GM12878 (cell line): ENCODE results near the gene ATP2A3. TPM values are rescaled to one million over a fixed set of nuclear protein-coding genes. Genes with fewer than 3 reads are reported as not detected.

Source experiments
- ATAC-seq: fragments of 200-7000 bp; cut with Tn5 transposase; 3 replicates; pipeline ENCODE4 v1.9.1; 2020; ENCODE audit warnings: mild to moderate bottlenecking, moderate library complexity
- BruUV-seq: library from RNA; stranded (reverse); fragments of 400-500 nt; replicated peaks from 2 replicates; lab custom pipeline; 2021; lab: Mats Ljungman, UMichigan
- CTCF ChIA-PET: fragments of 300-600 bp; sonication (Branson Sonifier 250); formaldehyde crosslinking; extraction: SDS; loops from one replicate; lab custom pipeline; 2021; ENCODE audit warnings: inconsistent platforms; lab: Yijun Ruan, JAX
- POLR2A ChIA-PET: fragments of 350-600 bp; formaldehyde crosslinking; extraction: SDS; loops from one replicate; lab custom pipeline; 2021; ENCODE audit warnings: inconsistent platforms; lab: Charles Lee
- RAD21 ChIA-PET: fragments of 300-600 bp; sonication (Branson Sonifier 250); formaldehyde crosslinking; loops from one replicate; lab custom pipeline; 2023; ENCODE audit warnings: antibody characterized with exemption; ENCODE audit not compliant: unreplicated experiment; lab: Charles Lee
- SMC1A ChIA-PET: fragments of 300-600 bp; sonication (Branson Sonifier 250); formaldehyde crosslinking; loops from one replicate; lab custom pipeline; 2023; ENCODE audit not compliant: unreplicated experiment, uncharacterized antibody; lab: Charles Lee
- DNase-seq: peaks from one replicate; pipeline ENCODE4 v3.0.0-alpha.2; 2011; ENCODE audit warnings: low read depth, low spot score
- FAIRE-seq: peaks from 3 replicates; lab custom pipeline; 2011; peaks lifted over from hg19 to GRCh38; lab: Jason Lieb, UNC
- H2AFZ ChIP-seq: 2 replicates; pipeline ENCODE4 v1.6.0; 2011; ENCODE audit warnings: low read depth, low read length, control low read depth; ENCODE audit not compliant: control insufficient read depth
- H3K27ac ChIP-seq: 2 replicates; pipeline ENCODE4 v1.5.1; 2011; ENCODE audit warnings: control low read depth; ENCODE audit not compliant: control insufficient read depth, insufficient read depth
- H3K27me3 ChIP-seq, 2 experiments: replicated peaks in 1 of 2; 2 replicates each; pipeline versions ENCODE4 v1.6.0 to v1.6.1; 2011; ENCODE audit warnings: low read length in 1 of 2; ENCODE audit not compliant: control insufficient read depth in 2 of 2, insufficient read depth in 2 of 2
- H3K36me3 ChIP-seq, 2 experiments: 2 replicates each; pipeline ENCODE4 v1.5.1; 2011; ENCODE audit warnings: low read length in 1 of 2; ENCODE audit not compliant: control insufficient read depth in 2 of 2, insufficient read depth in 2 of 2
- H3K4me1 ChIP-seq: 2 replicates; pipeline ENCODE4 v1.6.1; 2011; ENCODE audit warnings: mild to moderate bottlenecking, low read length, moderate library complexity, mixed read lengths; ENCODE audit not compliant: control insufficient read depth, insufficient read depth
- H3K4me2 ChIP-seq: 2 replicates; pipeline ENCODE4 v1.6.0; 2011; ENCODE audit warnings: control low read depth; ENCODE audit not compliant: control insufficient read depth, insufficient read depth
- H3K4me3 ChIP-seq: fragments of 200-600 bp; sonication (generic); 2 replicates; pipeline ENCODE4 v1.5.1; 2016
- H3K79me2 ChIP-seq: 2 replicates; pipeline ENCODE4 v1.6.0; 2011; ENCODE audit warnings: low read length; ENCODE audit not compliant: control insufficient read depth, insufficient read depth
- H3K9ac ChIP-seq: 2 replicates; pipeline ENCODE4 v1.8.0; 2011; ENCODE audit warnings: low read length, control low read depth, mixed read lengths; ENCODE audit not compliant: control insufficient read depth, insufficient read depth
- H3K9me3 ChIP-seq: replicated peaks from 3 replicates; pipeline ENCODE4 v1.5.1; 2011; ENCODE audit warnings: mild to moderate bottlenecking, low read length; ENCODE audit not compliant: control insufficient read depth, insufficient read depth
- H4K20me1 ChIP-seq: 2 replicates; pipeline ENCODE4 v1.6.0; 2011; ENCODE audit not compliant: control insufficient read depth, insufficient read depth
- ASH2L ChIP-seq: fragments of 300-600, 200-600 bp; sonication (generic); IDR thresholded peaks from 2 replicates; pipeline ENCODE4 v1.6.1; 2017; ENCODE audit warnings: low read depth, mild to moderate bottlenecking, borderline replicate concordance
- CBX3 ChIP-seq: fragments of 200-600 bp; sonication (generic); IDR thresholded peaks from 2 replicates; pipeline ENCODE4 v1.6.1; 2016; ENCODE audit warnings: low read depth, borderline replicate concordance
- CHD1 ChIP-seq: IDR thresholded peaks from 2 replicates; pipeline ENCODE4 v1.6.1; 2012; ENCODE audit warnings: low read depth, low read length, improper control_type of control experiment
- DPF2 ChIP-seq: fragments of 450-650 bp; IDR thresholded peaks from 2 replicates; pipeline ENCODE4 v1.6.1; 2017; ENCODE audit warnings: mild to moderate bottlenecking
- HDGF ChIP-seq: fragments of 450-650 bp; IDR thresholded peaks from 2 replicates; pipeline ENCODE4 v1.6.1; 2016; ENCODE audit warnings: antibody characterized with exemption
- IRF4 ChIP-seq: IDR thresholded peaks from 2 replicates; pipeline ENCODE4 v1.6.1; 2011; ENCODE audit warnings: low read depth, low read length
- JUND ChIP-seq: IDR thresholded peaks from 2 replicates; pipeline ENCODE4 v1.6.1; 2012; ENCODE audit warnings: low read depth, mild to moderate bottlenecking, low read length, improper control_type of control experiment, moderate library complexity
- NBN ChIP-seq: fragments of 450-650 bp; IDR thresholded peaks from 2 replicates; pipeline ENCODE4 v1.6.1; 2016
- POLR2AphosphoS5 ChIP-seq: IDR thresholded peaks from 2 replicates; pipeline ENCODE4 v1.6.1; 2011; ENCODE audit warnings: mild to moderate bottlenecking, low read length, inconsistent platforms
- SRF ChIP-seq, 2 experiments: IDR thresholded peaks; 2 replicates each; pipeline ENCODE4 v1.6.1; 2011; ENCODE audit warnings: low read depth in 2 of 2, low read length in 2 of 2, mild to moderate bottlenecking in 1 of 2, moderate library complexity in 1 of 2
- SUPT20H ChIP-seq: IDR thresholded peaks from 2 replicates; pipeline ENCODE4 v1.6.1; 2011; ENCODE audit warnings: low read depth, mild to moderate bottlenecking, low read length, moderate library complexity, borderline replicate concordance; ENCODE audit not compliant: control insufficient read depth
- ZNF687 ChIP-seq: fragments of 450-650 bp; IDR thresholded peaks from 2 replicates; pipeline ENCODE4 v1.6.1; 2017; ENCODE audit warnings: mild to moderate bottlenecking, moderate library complexity
- WGBS: methylation state at CpG from one replicate; pipeline ENCODE4 v1.1.6; 2016; ENCODE audit warnings: low lambda C conversion rate; ENCODE audit not compliant: insufficient replicate concordance, insufficient coverage; ENCODE audit errors: missing lambda C conversion rate; 5-methylcytosine and 5-hydroxymethylcytosine counted together
- in situ Hi-C: fragments of 300-500 bp; cut with MboI; formaldehyde crosslinking; loops from 9 replicates; pipeline ENCODE4 v1.14.3; 2018; ENCODE audit warnings: mixed read lengths
- intact Hi-C: fragments of 100-400 bp; cut with micrococcal nuclease; formaldehyde crosslinking; loops from one replicate; pipeline ENCODE4 v1.14.2; 2022; ENCODE audit not compliant: unreplicated experiment
- polyA plus RNA-seq, 11 experiments: library from polyadenylated mRNA; depleted of rRNA in 4 of 11; unstranded in 6 of 11; stranded (reverse) in 5 of 11; fragments of >200 nt; fragmentation: Nextera tagmentation in 4 of 11; fragmentation: Illumina TruSeq in 1 of 11; extraction: Ambion mirVana in 4 of 11; extraction: Trizol in 1 of 11; gene quantifications; 1 replicate in 1 of 11; 2 replicates in 10 of 11; pipeline versions ENCODE4 v1.2.1 to v1.2.3, GENCODE V29; 2011 to 2016; ENCODE audit warnings: inconsistent platforms in 2 of 11, missing spikeins in 2 of 11, low read depth in 1 of 11
- total RNA-seq, 4 experiments: library from RNA; depleted of rRNA in 3 of 4; stranded (reverse); fragments of >200 nt in 3 of 4; fragmentation: Illumina TruSeq in 1 of 4; extraction: Trizol in 1 of 4; gene quantifications; 2 replicates each; pipeline versions ENCODE4 v1.2.1 to v1.2.3, GENCODE V29; 2013 to 2021

The ATP2A3 gene
- total and polyA plus RNA-seq, 10 of the 15 experiments (the other 5 are each of a cell fraction or from before 2014, with no cell fraction given), result 1.0 to 99.2 (median 37.9) TPM

DNA sequence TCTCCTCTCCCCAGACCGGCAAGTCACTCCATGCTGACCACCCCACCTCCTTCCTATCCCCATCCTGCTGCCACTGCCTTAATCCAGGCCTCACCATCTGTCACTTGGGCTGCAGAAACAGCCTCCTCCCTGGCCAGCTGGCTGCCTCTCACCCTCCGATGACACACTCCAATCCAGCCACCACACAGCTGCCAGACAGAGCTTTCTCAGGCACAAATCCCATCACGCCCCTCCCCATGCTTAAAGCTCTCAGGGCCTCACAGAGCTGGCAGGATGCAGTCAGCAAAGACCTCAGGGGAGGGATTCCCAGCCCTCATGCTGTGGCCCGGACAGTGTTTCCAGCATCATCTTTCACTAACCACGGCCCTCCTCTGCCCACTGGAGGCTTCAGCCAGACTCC lies 85.1 kb downstream of the ATP2A3 start:
- POLR2A ChIA-PET, result no interaction called here
- no peaks in the 10 kb centered on the region for H3K27me3 ChIP-seq
- FAIRE-seq, result no peak
- in situ Hi-C loops, result no loop called here
- no TSS peak for BruUV-seq
- H3K27ac ChIP-seq, result no peak overlapping the region
- RAD21 ChIA-PET, result no interaction called here
- no peaks in the 10 kb centered on the region for H4K20me1 ChIP-seq
- TF ChIP-seq ZNF687 (no peak), NBN (no peak), SUPT20H (no peak), SRF (IDR thresholded peaks at IDR 0.05; ENCODE audit: low read depth in 2 of 2, low read length in 2 of 2) (no peak), DPF2 (no peak), POLR2AphosphoS5 (no peak), CHD1 (no peak), JUND (no peak), CBX3 (no peak), HDGF (no peak), ASH2L (no peak), IRF4 (no peak)
- TF ChIP-seq, all 136 proteins: peak for 0
- Histone ChIP-seq H3K4me3 (no peak overlapping the region), H3K9me3 (no peaks in the 10 kb centered on the region), H3K79me2 (no peaks in the 10 kb centered on the region), H3K4me2 (no peak overlapping the region), H3K36me3 (no peaks in the 10 kb centered on the region), H3K4me1 (no peaks in the 10 kb centered on the region), H2AFZ (no peak overlapping the region), H3K9ac (no peak overlapping the region)
- 73% methylated on average over 5 of the region's 5 CpGs for WGBS
- SMC1A ChIA-PET, result interaction anchor here (1.4 kb wide), 1 partner anchor 35 kb away, joined by 3 read pairs; no protein-coding TSS in a partner anchor
- CTCF ChIA-PET, result interaction anchor here (0.7 kb wide), 1 partner anchor 16 kb away, joined by 3 read pairs; no protein-coding TSS in a partner anchor
- intact Hi-C loops, result no loop called here
- no peak for DNase-seq
- no peak for ATAC-seq
